ENCODE data around the gene EPB41L1. TPM values are rescaled to one million over a fixed set of nuclear protein-coding genes. Genes with fewer than 3 reads are reported as not detected.

EPB41L1 gene
- 10 to 100 TPM; 63.6 to 81.6 (median 71.9) TPM for polyA plus RNA-seq (ENCODE audit: insufficient read length in 4 of 4)

DNA sequence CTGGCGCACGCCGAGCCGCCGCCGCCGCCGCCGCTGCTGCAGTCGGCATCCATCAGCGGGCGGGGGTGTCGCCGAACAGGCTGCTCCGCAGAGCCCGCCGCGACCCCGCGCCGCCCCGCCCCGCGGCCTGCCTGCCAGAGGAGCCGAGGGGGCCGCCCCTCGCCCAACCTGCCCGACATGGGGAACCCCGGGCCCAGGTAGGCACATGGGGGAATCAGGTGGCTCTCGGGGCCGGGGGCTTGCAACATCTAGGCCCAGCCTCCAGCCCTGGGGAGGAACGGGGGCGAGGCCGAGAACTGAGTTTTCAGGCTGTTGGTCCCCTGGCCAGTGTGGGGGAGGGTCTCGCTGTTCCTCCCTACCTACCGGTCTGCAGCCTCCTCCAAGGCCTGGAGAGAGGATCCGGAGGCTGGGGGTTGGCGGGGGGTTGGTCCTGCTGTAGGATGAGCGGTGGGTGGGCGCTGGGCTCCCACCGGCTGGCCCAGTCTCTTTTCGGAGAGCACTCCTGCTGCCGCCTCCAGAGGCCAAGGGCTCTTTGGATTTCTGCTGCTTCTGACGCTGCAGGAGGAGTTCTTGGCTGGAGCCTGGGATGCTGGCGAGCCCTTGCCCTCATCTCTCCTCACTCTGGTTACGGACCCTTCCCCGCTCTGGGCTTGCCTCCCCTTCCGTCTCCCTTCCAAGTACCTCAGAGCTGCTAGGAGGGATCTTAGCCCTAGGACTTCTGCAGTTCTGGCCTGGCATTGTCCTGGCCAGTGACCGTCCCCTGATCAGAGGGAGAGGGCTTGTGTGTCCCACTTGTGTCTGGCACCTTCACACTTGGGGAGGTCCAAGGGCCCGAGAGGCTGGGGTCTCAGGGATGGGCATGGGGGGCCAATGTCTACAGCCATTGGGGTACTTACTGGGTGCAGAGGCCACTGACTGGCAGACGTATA, at the start of gene EPB41L1:
EPB41L1 (plus strand) TSS at position 41 of the 929 bp plus-strand sequence. CDS start 19,038 bp downstream, outside the sequence.
- DNase-seq (ENCODE audit: low read depth in 4 of 4, low spot score in 2 of 4): no peak

DNA sequence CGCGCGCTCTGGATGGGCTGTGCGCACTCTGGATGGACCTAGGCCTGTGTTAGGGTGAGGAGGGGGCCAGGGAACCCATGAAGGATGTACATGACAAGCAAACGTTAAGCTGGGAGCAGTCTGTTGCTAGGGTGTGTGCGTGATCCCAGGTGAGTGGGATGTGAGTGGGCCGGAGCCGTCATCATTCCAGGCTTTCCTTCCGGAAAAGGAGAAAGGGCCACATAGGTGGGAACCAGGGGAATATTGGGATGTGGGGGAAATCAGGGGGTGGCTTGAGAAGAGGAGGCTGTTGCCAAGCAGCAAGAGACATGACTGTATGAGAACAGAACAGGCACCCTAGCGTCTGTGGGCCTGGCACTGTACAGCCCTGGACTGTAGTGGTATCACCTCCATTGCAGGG, 49.7 kb upstream of the EPB41L1 start:
- DNase-seq (ENCODE audit: low read depth in 4 of 4, low spot score in 2 of 4): no peak

- DNase-seq (ENCODE audit: low read depth in 4 of 4, low spot score in 2 of 4): peak in 1 of 4 donors; percentile 66
These were observed 48.8 kb upstream of the EPB41L1 start for GRCh38 chr20:36105711-36106226.

- DNase-seq (ENCODE audit: low read depth in 4 of 4, low spot score in 2 of 4): no peak
These were observed 47.9 kb upstream of the EPB41L1 start for GRCh38 chr20:36106606-36107005.

DNA sequence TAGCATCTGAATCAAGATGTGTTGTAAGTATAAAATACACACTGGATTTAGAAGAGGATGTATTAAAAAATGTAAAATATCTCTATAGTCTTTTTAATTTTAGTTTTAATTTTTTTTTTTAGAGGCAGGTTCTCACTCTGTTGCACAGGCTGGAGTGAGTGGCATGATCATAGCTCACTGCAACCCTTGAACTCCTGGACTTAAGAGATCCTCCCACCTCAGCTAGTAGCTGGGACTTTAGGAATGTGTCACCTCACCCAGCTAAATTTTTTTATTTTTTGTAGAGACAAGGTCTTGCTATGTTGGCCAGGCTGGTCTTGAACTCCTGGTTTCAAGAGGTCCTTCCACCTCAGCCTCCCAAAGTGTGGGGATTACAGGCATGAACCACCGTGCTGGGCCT, 46.7 kb upstream of the EPB41L1 start:
- no peak for DNase-seq (ENCODE audit: low read depth in 4 of 4, low spot score in 2 of 4)

DNA sequence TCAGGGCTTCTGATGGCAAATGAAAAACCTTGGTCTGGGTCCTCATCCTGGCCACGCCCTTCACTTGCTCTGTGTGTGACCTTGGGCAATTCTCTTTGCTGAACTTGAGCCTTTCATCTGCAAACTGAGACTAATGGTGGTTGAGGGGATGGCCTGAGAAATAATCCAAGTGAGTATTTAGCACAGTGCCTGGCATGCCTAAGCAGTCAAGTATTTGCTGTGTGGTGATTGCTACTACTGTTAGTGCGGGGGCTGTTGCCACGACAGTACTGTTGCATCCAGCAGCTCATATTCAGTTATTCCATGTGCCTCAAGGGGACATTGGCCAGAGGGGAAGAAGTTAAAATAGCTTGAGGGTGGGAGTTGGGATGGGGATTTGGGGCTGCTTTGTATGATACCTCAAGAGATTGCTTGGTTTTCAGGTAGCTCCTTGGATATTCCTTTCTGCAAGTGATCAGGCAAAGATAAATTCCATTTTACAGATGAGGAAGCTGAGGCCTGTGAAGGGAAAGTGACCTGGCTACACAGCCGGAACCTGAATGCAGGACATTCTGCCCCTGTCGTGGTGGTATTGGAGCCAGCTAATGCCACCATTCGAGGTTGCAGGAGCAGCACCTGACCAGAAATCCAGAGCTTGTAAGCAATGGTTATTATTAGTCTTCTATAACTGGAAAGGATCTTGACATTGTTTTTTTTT, 45.1 kb upstream of the EPB41L1 start:
- no peak for DNase-seq (ENCODE audit: low read depth in 4 of 4, low spot score in 2 of 4)

DNA sequence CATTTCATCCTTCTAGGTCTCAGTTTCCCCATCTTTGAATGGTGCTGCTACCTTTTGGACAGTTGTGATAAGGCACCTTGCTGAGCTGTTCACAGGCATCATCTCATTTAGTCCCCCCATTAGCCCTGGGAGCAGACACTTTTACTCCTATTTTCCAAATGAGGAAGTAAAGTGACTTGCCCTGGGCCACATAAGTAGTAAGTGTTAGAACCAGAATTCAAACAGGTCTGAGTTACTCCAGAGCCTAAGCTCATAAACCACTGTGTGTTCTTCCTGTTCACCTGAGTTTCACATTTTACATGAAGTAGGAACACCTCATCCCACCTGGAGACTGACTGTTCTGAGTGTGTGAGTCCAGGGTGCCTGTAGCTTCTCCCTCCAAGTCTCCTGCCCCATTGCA, 43.5 kb upstream of the EPB41L1 start:
- no peak for DNase-seq (ENCODE audit: low read depth in 4 of 4, low spot score in 2 of 4)

DNA sequence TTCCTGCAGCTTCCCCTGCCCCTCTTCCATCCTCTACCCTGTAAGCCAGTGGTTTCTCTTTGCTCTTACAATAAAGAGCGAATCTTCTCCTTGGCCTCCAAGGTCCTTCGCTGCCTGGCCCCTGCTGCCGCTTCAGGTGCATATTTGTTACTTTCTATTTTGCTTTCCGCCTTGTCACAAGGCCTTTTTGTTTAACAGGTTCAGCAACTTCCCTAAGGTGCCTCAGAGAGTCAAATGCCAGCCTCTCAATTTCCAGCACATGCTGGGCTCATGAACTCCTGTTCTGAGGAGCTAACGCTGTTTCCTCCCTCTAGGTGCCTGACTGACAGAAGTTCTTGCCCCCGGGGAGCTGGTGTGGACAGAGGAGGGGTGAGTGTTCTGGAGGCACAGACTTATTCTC, 42.4 kb upstream of the EPB41L1 start:
- DNase-seq (ENCODE audit: low read depth in 4 of 4, low spot score in 2 of 4): no peak

DNA sequence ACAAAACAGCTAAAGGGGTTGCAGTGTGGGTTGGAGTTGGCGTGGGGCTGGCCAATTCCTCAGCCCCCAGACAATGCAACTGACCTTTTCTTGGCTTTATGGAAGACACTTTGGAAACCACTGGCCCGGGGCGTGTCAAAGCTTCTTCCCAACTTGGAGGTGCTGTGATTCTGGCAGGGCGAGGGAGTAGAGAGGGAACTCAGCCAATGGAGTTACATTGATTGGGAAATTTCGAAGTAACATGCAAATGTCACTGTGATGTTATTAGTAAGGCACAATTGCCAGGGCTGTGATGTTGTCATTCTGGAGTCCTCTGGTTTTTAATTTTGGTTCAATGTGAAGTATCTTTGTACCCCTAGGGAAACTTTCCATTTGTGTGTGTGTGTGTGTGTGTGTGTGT, 41.5 kb upstream of the EPB41L1 start:
- no peak for DNase-seq (ENCODE audit: low read depth in 4 of 4, low spot score in 2 of 4)

GRCh38 chr20:36113566-36114250, 40.8 kb upstream of the EPB41L1 start:
- DNase-seq (ENCODE audit: low read depth in 4 of 4, low spot score in 2 of 4): no peak

DNA sequence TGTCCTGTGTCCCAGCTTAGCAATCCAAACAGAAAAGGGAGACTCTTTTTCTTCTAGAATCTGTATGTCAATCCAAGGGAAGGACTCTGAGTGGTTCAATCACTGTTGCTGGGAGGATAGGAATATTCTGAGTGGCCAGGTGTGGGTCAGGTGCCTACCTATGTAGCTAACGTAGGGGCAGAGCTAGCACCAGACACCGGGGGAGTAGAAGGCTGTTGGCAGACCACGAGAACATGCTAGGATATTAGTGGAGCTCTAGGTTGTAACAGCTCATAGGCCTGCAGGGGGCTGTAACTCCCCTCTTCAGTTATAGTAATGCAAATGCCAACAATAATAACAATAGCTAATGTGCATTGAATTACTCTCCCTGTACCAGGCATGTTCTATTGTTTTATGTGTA, 39.8 kb upstream of the EPB41L1 start:
- DNase-seq (ENCODE audit: low read depth in 4 of 4, low spot score in 2 of 4): no peak

DNA sequence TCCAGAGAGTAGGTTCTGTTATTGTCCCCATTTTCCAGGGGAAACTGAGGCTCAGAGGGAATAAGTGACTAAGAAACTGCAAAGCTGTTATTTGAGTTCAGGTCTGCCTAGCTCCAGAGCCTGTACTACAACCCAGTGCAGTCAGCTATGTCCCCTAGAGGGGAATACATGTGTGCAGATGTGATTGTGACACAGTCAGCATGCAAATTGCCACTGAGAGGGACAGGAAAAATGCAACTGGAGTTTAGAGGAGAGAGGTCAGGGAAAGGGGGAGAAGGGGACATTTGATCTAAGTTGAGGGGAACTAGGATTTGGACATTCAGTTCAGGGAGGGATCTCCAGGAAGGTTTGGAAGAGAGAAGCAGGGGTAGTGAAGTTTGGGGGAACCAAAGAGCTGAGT, 38.6 kb upstream of the EPB41L1 start:
- no peak for DNase-seq (ENCODE audit: low read depth in 4 of 4, low spot score in 2 of 4)

DNA sequence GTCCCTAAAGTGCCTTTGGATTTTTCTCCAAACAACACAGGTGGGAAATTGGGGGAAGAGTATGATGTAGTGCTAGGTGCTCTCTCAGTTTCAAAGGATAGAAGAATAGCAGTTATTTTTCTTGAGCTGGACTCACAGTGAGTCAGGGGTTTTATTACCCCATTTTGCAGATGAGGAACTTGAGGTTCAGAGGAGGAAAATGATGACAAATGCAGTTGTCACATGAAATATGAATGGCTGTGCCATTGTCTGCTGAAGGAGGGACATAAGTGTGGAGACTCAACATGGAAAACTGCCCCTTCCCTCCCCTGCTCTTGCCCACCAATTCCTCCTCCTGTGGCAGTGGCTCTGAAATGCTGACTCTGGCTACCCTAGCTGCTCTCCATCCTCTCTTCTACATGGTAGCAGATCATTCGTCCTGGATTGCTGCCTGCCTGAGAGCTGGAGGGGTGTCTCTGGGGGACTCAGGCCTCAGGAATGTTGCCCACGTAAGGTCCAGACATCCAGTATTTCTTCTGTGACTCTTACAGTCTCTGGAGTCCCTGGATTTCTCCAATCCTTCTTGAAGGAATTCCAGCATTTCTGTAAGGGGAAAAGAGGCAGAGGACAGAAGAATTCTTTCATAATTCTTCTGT, 37.6 kb upstream of the EPB41L1 start:
- no peak for DNase-seq (ENCODE audit: low read depth in 4 of 4, low spot score in 2 of 4)

GRCh38 chr20:36117638-36118037, 36.9 kb upstream of the EPB41L1 start:
- DNase-seq (ENCODE audit: low read depth in 4 of 4, low spot score in 2 of 4): no peak

- no peak for DNase-seq (ENCODE audit: low read depth in 4 of 4, low spot score in 2 of 4)
These were observed 36.2 kb upstream of the EPB41L1 start for GRCh38 chr20:36118371-36118770.

GRCh38 chr20:36119537-36119936, 35.0 kb upstream of the EPB41L1 start:
- no peak for DNase-seq (ENCODE audit: low read depth in 4 of 4, low spot score in 2 of 4)

GRCh38 chr20:36120241-36120640, 34.3 kb upstream of the EPB41L1 start:
- no peak for DNase-seq (ENCODE audit: low read depth in 4 of 4, low spot score in 2 of 4)

DNA sequence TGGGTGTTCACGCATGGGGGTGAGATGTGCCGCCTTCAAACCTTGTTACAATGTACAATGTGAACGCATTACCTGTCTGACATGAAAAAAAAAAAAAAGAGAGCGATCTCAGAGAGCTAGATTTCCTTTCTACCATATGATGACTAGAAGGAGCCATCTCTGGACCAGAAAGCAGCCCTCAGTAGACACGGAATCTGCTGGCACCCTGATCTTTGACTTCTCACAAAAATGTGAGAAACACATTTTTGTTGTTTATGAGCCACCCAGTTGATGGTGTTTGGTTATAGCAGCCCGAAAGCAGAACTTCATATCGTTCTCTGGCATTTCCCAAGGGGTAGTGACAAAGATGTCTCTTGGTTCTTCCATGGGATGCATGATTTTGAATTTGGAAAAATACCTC, 33.5 kb upstream of the EPB41L1 start:
- no peak for DNase-seq (ENCODE audit: low read depth in 4 of 4, low spot score in 2 of 4)

GRCh38 chr20:36121981-36122930, 32.3 kb upstream of the EPB41L1 start:
- no peak for DNase-seq (ENCODE audit: low read depth in 4 of 4, low spot score in 2 of 4)

Data from left renal cortex interstitium (tissue), 4 donors.